ENCODE measurements around the gene LDHB.
"Not testable (repeated sequence)": the region's sequence is repeated elsewhere in the genome, so short reads cannot be mapped to it uniquely, and the experiment has no call there.

Gene LDHB

DNA sequence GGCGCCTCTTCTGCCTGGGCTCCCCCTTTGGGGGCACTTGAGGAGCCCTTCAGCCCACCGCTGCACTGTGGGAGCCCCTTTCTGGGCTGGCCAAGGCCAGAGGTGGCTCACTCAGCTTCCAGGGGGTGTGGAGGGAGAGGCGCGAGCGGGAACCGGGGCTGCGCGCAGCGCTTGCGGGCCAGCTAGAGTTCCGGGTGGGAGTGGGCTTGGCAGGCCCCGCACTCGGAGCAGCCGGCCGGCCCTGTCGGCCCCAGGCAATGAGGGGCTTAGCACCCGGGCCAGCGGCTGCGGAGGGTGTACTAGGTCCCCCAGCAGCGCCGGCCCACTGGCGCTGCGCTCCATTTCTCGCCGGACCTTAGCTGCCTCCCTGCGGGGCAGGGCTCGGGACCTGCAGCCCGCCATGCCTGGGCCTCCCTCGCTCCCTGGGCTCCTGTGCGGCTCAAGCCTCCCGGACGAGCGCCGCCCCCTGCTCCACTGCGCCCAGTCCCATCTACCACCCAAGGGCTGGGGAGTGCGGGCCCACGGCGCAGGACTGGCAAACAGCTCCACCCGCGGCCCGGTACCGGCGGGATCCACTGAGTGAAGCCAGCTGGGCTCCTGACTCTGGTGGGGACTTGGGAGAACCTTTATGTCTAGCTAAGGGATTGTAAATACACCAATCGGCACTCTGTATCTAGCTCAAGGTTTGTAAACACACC is 3.9 kb upstream of the LDHB start:
- DNase-seq: not testable (repeated sequence)

DNA sequence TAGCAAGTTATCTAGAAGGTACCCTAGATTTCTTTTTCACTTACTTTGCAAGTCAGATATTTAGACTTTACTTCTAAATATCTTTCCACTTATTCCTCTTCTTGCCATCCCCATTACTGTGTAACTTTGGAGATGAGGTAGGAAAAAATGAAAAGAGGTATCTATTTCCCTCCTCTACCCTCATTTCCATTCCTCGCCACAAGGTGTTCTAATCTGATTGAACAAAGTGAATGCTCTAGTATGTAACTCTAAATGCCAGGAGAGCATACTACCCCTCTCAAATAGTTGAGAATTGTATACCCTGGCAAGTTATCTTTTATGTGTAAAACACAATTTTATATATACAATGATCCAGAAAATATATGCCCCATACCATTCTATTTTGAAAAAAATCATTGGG is 1.7 kb upstream of the LDHB start:
- no peak for DNase-seq

- no peak for DNase-seq
Observed at GRCh38 chr12:21656905-21657325, 727 bp downstream of the LDHB start.

DNA sequence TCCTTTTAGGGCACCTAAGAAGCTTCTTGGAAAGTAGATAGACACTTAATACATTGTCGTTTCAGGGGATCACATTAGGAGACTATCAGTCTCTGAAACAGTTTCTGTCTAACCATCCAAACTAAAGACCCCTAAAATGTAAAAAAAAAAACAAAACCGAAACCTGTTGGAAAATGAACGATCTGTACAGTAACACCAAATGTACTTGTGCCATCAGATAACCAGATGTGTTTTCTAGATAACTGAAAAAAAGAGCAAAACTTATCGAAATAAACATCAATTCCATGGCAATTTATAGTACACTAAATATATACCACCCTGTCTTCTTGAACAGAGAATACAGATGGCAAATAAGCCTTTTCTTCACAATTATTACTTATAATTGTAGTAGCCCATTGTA is 2.1 kb downstream of the LDHB start:
- DNase-seq: no peak

GRCh38 chr12:21651821-21652220 is 5.8 kb downstream of the LDHB start:
- DNase-seq: no peak

DNA sequence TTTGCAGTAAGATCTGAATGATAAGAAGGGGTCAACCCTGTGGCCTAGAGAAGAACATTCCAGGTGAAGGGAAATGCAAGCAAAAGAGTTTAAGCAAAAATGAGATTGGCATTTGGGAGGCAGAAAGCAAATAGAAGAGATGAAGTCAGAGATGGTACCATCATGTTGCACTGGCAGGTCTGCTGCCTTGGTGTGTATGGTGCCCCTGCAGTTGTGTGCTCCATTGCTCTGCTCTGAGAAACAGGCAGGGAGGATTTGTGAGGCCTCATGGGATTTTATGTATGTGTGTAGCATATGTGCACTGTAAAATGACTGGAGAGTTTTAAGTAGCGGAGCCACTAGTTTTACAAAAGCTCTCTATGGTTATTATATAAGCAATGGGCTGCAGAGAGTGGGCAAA is 6.6 kb downstream of the LDHB start:
- no peak for DNase-seq

DNA sequence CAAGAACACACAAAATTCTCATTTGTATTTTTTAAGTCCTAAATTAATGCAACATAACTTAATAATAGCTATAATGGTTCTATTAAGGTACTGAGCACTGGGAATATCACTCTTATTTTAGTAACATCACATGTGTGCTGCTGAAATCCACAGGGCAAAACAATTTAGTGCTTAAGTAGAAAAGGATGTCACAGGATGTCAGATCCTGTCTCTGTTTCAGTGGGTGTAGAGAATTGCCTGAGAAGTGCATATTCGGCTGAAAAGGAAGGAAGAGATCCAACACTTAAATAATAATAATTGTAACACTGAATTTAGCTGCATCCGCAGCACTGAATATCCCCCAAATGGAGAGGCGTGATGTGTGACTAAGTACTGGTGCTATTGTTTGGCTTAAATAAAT is 8.6 kb downstream of the LDHB start:
- no peak for DNase-seq

- DNase-seq: no peak
Observed at GRCh38 chr12:21648378-21648777, 9.3 kb downstream of the LDHB start.

- no peak for DNase-seq
Observed at GRCh38 chr12:21647179-21647578, 10.5 kb downstream of the LDHB start.

DNA sequence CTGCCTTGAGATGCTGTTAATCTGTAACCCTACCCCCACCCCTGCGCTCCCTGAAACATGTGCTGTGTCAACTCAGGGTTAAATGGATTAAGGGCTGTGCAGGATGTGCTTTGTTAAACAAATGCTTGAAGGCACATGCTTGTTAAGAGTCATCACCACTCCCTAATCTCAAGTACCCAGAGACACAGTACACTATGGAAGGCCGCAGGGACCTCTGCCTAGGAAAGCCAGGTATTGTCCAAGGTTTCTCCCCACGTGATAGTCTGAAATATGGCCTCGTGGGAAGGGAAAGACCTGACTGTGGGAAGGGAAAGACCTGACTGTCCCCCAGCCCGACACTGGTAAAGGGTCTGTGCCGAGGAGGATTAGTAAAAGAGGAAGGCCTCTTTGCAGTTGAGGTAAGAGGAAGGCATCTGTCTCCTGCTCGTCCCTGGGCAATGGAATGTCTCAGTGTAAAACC is 12.6 kb downstream of the LDHB start:
- DNase-seq: not testable (repeated sequence)

GRCh38 chr12:21644516-21644915 is 13.1 kb downstream of the LDHB start:
- DNase-seq: no peak

DNA sequence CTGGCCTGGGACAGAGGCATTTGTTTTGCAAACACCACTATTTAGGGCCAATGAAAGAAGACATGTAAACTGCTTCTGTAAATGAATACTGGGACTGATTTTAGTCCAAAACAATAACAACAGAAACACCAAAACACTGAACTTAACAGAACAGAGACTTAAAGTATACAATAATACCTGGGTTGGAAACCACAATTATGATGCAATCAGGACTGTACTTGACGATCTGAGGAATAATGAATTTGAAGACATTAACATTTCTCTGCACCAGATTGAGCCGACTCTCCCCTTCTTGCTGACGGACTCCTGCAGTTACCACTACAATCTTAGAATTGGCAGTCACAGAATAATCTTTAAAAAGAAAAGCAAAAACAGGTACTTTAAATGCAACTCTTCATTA is 13.9 kb downstream of the LDHB start:
- DNase-seq: no peak

- no peak for DNase-seq
Observed at GRCh38 chr12:21642707-21643389, 14.8 kb downstream of the LDHB start.

- no peak for DNase-seq
Observed at GRCh38 chr12:21638054-21638891, 19.4 kb downstream of the LDHB start.

DNA sequence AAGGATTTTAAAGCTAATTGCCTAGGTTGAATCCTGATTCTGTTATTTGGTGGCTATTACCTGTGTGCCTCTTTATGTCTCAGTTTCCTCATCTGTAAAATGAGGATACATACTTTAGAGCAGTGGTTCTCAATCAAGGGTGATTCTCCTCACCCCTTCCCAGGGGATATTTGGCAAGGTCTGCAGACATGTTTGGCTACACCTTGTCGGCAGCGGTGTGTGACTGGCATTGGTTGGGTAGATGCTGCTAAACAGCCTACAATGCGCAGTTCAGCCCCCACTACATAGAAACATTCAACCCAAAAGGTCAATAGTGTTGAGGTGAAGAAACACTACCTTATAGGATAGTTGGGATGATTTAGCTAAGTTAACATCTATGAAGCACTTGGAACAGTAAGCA is 23.4 kb downstream of the LDHB start:
- DNase-seq: no peak

DNA sequence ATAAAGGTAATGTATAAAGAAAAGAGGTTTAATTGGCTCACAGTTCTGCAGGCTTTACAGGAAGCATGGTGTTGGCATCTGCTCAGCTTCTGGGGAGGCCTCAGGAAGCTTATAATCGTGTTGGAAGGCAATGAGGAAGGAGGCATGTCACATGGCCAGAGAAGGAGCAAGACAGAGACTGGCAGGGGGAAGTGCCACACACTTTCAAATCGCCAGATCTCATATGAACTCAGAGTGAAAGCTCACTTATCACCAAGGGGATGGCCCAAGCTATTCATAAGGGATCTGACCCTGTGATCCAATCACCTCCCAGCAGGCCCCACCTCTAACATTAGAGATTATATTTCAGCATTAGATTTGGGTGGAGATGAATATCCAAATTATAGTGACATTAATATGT is 26.3 kb downstream of the LDHB start:
- no peak for DNase-seq

- no peak for DNase-seq
Observed at GRCh38 chr12:21627924-21628323, 29.7 kb downstream of the LDHB start.

- no peak for DNase-seq
Observed at GRCh38 chr12:21618566-21618965, 39.1 kb downstream of the LDHB start.

DNA sequence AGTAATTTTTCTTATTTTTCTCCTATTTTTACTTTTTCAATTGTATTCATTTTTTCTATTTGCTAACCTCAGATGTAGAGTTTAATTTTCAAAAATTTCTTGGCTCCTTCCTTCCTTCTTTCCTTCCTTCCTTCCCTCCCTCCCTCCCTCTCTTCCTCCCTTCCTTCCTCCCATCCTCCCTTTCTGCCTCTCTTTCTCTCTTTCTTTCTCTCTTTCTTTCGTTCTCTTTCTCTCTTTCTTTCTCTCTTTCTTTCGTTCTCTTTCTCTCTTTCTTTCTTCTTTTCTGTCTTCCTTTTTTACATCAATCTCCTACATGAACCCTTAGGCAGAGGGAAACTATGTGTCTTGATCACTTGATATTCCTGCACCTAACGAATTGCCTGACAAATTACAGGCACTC is 40.6 kb downstream of the LDHB start:
- no peak for DNase-seq

DNA sequence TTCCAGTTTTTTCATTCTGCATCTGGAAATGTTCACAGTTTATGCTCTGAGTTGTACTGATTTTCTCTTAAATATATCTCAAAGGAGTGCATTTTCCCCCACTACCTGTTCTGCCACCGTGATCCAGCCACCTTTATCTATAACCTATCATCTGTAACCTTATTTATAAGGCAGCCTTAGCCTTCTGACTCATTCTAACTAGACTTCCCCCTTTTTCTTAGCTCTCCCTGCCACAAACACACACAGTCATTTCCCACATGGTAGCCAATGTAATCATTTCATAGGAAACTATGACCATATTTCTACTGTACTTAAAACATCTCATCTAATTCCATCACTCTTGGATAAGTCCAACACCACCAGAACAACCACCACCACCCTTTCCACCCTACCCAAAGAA is 42.2 kb downstream of the LDHB start:
- DNase-seq: no peak

- no peak for DNase-seq
Observed at GRCh38 chr12:21614506-21614905, 43.1 kb downstream of the LDHB start.

- no peak for DNase-seq
Observed at GRCh38 chr12:21613931-21614330, 43.7 kb downstream of the LDHB start.

GRCh38 chr12:21608196-21608595 is 49.4 kb downstream of the LDHB start:
- no peak for DNase-seq

GRCh38 chr12:21607701-21608100 is 49.9 kb downstream of the LDHB start:
- no peak for DNase-seq
